H9 (cell line): Measurements from ENCODE around the gene SLC24A3. TPM values are rescaled to one million over a fixed set of nuclear protein-coding genes. Genes with fewer than 3 reads are reported as not detected.
A peak's percentile ranks its signal among the peaks of the same experiment; 100 is the strongest.

Experiments used
- DNase-seq: peaks from one replicate; pipeline ENCODE4 v3.0.0-alpha.2; 2017
- H2AFZ ChIP-seq: one replicate; pipeline ENCODE4 v1.6.1; 2013; ENCODE audit warnings: mild to moderate bottlenecking, low read length, control low read depth, moderate library complexity
- H2AK5ac ChIP-seq: 2 replicates; pipeline ENCODE4 v1.6.1; 2013; ENCODE audit warnings: low read length, control low read depth, mixed read lengths; ENCODE audit not compliant: insufficient read length
- H2BK120ac ChIP-seq: one replicate; pipeline ENCODE4 v1.6.1; 2013; ENCODE audit warnings: low read depth, mild to moderate bottlenecking, low read length, control low read depth, inconsistent platforms; ENCODE audit not compliant: poor library complexity, severe bottlenecking
- H2BK12ac ChIP-seq: 2 replicates; pipeline ENCODE4 v1.6.1; 2013; ENCODE audit warnings: low read length, control low read depth, mixed read lengths, low read depth; ENCODE audit not compliant: insufficient read length
- H2BK15ac ChIP-seq: 2 replicates; pipeline ENCODE4 v1.6.1; 2013; ENCODE audit warnings: low read depth, low read length, control low read depth
- H2BK20ac ChIP-seq: one replicate; pipeline ENCODE4 v1.6.1; 2013; ENCODE audit warnings: low read depth, mild to moderate bottlenecking, low read length, control low read depth, inconsistent platforms; ENCODE audit not compliant: poor library complexity, severe bottlenecking
- H2BK5ac ChIP-seq: 2 replicates; pipeline ENCODE4 v1.6.1; 2013; ENCODE audit warnings: low read length, control low read depth, mixed read lengths; ENCODE audit not compliant: insufficient read length
- H3K14ac ChIP-seq: 2 replicates; pipeline ENCODE4 v1.6.1; 2013; ENCODE audit warnings: low read length, control low read depth; ENCODE audit not compliant: insufficient read depth
- H3K18ac ChIP-seq: 2 replicates; pipeline ENCODE4 v1.6.1; 2013; ENCODE audit warnings: low read depth, mild to moderate bottlenecking, mixed read lengths, low read length, control low read depth; ENCODE audit not compliant: insufficient read length
- H3K23ac ChIP-seq: 2 replicates; pipeline ENCODE4 v1.6.1; 2013; ENCODE audit warnings: low read length, control low read depth, mixed read lengths, low read depth; ENCODE audit not compliant: insufficient read length
- H3K23me2 ChIP-seq: 2 replicates; pipeline ENCODE4 v1.6.1; 2013; ENCODE audit warnings: low read depth, mild to moderate bottlenecking, mixed read lengths, low read length, control low read depth; ENCODE audit not compliant: insufficient read length, poor library complexity, severe bottlenecking
- H3K27ac ChIP-seq: 2 replicates; pipeline ENCODE4 v1.5.1; 2013; ENCODE audit warnings: low read length, control low read depth, mixed read lengths, low read depth; ENCODE audit not compliant: insufficient read length
- H3K27me3 ChIP-seq: 2 replicates; pipeline ENCODE4 v1.6.1; 2013; ENCODE audit warnings: low read length, control low read depth, inconsistent platforms; ENCODE audit not compliant: insufficient read depth
- H3K4ac ChIP-seq: 2 replicates; pipeline ENCODE4 v1.6.1; 2013; ENCODE audit warnings: low read depth, mild to moderate bottlenecking, control low read depth, inconsistent platforms, low read length, moderate library complexity
- H3K4me1 ChIP-seq: 2 replicates; pipeline ENCODE4 v1.6.1; 2013; ENCODE audit warnings: low read length, control low read depth, inconsistent platforms; ENCODE audit not compliant: insufficient read depth
- H3K4me2 ChIP-seq: 2 replicates; pipeline ENCODE4 v1.6.1; 2013; ENCODE audit warnings: low read length, control low read depth, mixed read lengths; ENCODE audit not compliant: insufficient read length, insufficient read depth
- H3K56ac ChIP-seq: 2 replicates; pipeline ENCODE4 v1.6.1; 2013; ENCODE audit warnings: low read depth, mild to moderate bottlenecking, mixed read lengths, low read length, control low read depth; ENCODE audit not compliant: insufficient read length
- H3K79me1 ChIP-seq: 2 replicates; pipeline ENCODE4 v1.6.1; 2013; ENCODE audit warnings: low read depth, mild to moderate bottlenecking, moderate library complexity, low read length, control low read depth, inconsistent platforms; ENCODE audit not compliant: insufficient read depth, poor library complexity, severe bottlenecking
- H3K79me2 ChIP-seq: 2 replicates; pipeline ENCODE4 v1.6.1; 2013; ENCODE audit warnings: low read length, control low read depth, inconsistent platforms; ENCODE audit not compliant: insufficient read depth
- H3K9ac ChIP-seq: 2 replicates; pipeline ENCODE4 v1.6.1; 2013; ENCODE audit warnings: low read length, control low read depth, mixed read lengths; ENCODE audit not compliant: insufficient read length; ENCODE audit errors: extremely low read depth
- H3K9me3 ChIP-seq: one replicate; pipeline ENCODE4 v1.6.1; 2013; ENCODE audit warnings: low read depth, low read length, inconsistent platforms; ENCODE audit not compliant: control insufficient read depth
- H3T11ph ChIP-seq: one replicate; pipeline ENCODE4 v1.6.1; 2013; ENCODE audit warnings: mild to moderate bottlenecking, low read length, control low read depth, inconsistent platforms
- H4K20me1 ChIP-seq: one replicate; pipeline ENCODE4 v1.6.1; 2013; ENCODE audit not compliant: control insufficient read depth, insufficient read length, insufficient read depth
- H4K5ac ChIP-seq: 2 replicates; pipeline ENCODE4 v1.6.1; 2013; ENCODE audit warnings: low read depth, mild to moderate bottlenecking, mixed read lengths, low read length, control low read depth; ENCODE audit not compliant: insufficient read length
- H4K8ac ChIP-seq: replicated peaks from 2 replicates; pipeline ENCODE4 v1.6.1; 2013; ENCODE audit warnings: low read length, control low read depth, mixed read lengths, low read depth; ENCODE audit not compliant: insufficient read length
- H4K91ac ChIP-seq: 2 replicates; pipeline ENCODE4 v1.6.1; 2013; ENCODE audit warnings: low read depth, mild to moderate bottlenecking, moderate library complexity, mixed read lengths, low read length, control low read depth; ENCODE audit not compliant: insufficient read length
- H3K27ac Mint-ChIP-seq, 3 experiments: 2 replicates in 2 of 3; 3 replicates in 1 of 3; pipeline ENCODE4 v1.8.0; 2020 to 2021; ENCODE audit warnings: mixed read lengths in 3 of 3, mild to moderate bottlenecking in 1 of 3, moderate library complexity in 1 of 3
- H3K27me3 Mint-ChIP-seq: 2 replicates; pipeline ENCODE4 v1.8.0; 2021; ENCODE audit warnings: low read depth, mild to moderate bottlenecking, moderate library complexity, mixed read lengths
- H3K36me3 Mint-ChIP-seq, 3 experiments: 2 replicates in 2 of 3; 3 replicates in 1 of 3; pipeline ENCODE4 v1.8.0; 2020 to 2021; ENCODE audit warnings: low read depth in 3 of 3, mixed read lengths in 3 of 3; ENCODE audit not compliant: insufficient read depth in 1 of 3
- H3K4me1 Mint-ChIP-seq, 2 experiments: 2 replicates each; pipeline ENCODE4 v1.8.0; 2020; ENCODE audit warnings: mixed read lengths in 2 of 2
- H3K4me3 Mint-ChIP-seq, 2 experiments: 2 replicates in 1 of 2; 3 replicates in 1 of 2; pipeline ENCODE4 v1.8.0; 2020 to 2021; ENCODE audit warnings: mild to moderate bottlenecking in 2 of 2, mixed read lengths in 2 of 2, moderate library complexity in 1 of 2
- H3K9me3 Mint-ChIP-seq, 2 experiments: 2 replicates in 1 of 2; 3 replicates in 1 of 2; pipeline ENCODE4 v1.8.0; 2020; ENCODE audit warnings: mild to moderate bottlenecking in 2 of 2, mixed read lengths in 2 of 2, moderate library complexity in 1 of 2
- CTCF ChIP-seq: fragments of 200-600 bp; sonication (generic); conservative IDR thresholded peaks from 3 replicates; pipeline ENCODE4 v1.8.0; 2021; ENCODE audit warnings: antibody characterized with exemption, mild to moderate bottlenecking
- WGBS: extraction: QIAGEN DNeasy Blood & Tissue Kit; methylation state at CpG from one replicate; pipeline ENCODE4 v1.1.7; 2013; ENCODE audit warnings: missing lambda C conversion rate, low lambda C conversion rate, mixed read lengths; ENCODE audit not compliant: insufficient read length; ENCODE audit errors: extremely low coverage; 5-methylcytosine and 5-hydroxymethylcytosine counted together
- total RNA-seq: library from RNA; stranded (reverse); gene quantifications from 2 replicates; pipeline ENCODE4 v1.2.1, GENCODE V29; 2021

SLC24A3 gene
- total RNA-seq, 1 experiment from 2014 or later: 0.83 TPM

- Histone ChIP-seq H2AFZ (no peak overlapping the region), H2BK15ac (no peak overlapping the region), H4K8ac (no peak overlapping the region), H2BK20ac (no peak overlapping the region), H3K9ac (no peak overlapping the region), H2BK120ac (no peak overlapping the region), H2BK12ac (no peak overlapping the region), H3K4me2 (no peak overlapping the region), H3K79me2 (no peaks in the 10 kb centered on the region), H2BK5ac (no peak overlapping the region), H3T11ph (no peak overlapping the region), H3K56ac (no peak overlapping the region), H3K14ac (no peak overlapping the region), H3K4ac (no peak overlapping the region), H3K9me3 (no peaks in the 10 kb centered on the region), H3K4me1 (no peaks in the 10 kb centered on the region; the same call in 1 of the 2 replicates), H3K27me3 (no peaks in the 10 kb centered on the region), H3K23ac (no peak overlapping the region), H3K18ac (no peak overlapping the region), H3K23me2 (no peaks in the 10 kb centered on the region), H4K5ac (no peak overlapping the region), H4K20me1 (no peaks in the 10 kb centered on the region), H3K79me1 (no peaks in the 10 kb centered on the region), H4K91ac (no peak overlapping the region), H2AK5ac (no peak overlapping the region), H3K27ac (no peak overlapping the region)
- Mint-ChIP-seq H3K4me3 (no peak overlapping the region), H3K27me3 (no peaks in the 10 kb centered on the region), H3K4me1 (peaks cover 3 to 7% of the 10 kb centered on the region in 2 experiments; a peak in 2 of 4 replicates), H3K27ac (0 out of 7 replicates have a peak overlapping the region, but pooled peaks of 1 of the 3 experiments have one; percentile 62), H3K36me3 (no peaks in the 10 kb centered on the region), H3K9me3 (no peaks in the 10 kb centered on the region)
- peak; percentile 31 for DNase-seq
- TF ChIP-seq CTCF: no peak
- no CpG with 5 or more reads among the region's 6 CpGs for WGBS
Measured at GRCh38 chr20:19257865-19258264, 45.4 kb downstream of the SLC24A3 start.
